Endothelial cell of umbilical vein (primary cell): ENCODE measurements around the gene RAB39B. TPM values are rescaled to one million over a fixed set of nuclear protein-coding genes. Genes with fewer than 3 reads are reported as not detected.

Experiments used
- BruUV-seq: library from RNA; stranded (reverse); fragments of 400-500 nt; replicated peaks from 2 replicates; lab custom pipeline; 2021; lab: Mats Ljungman, UMichigan
- CTCF ChIA-PET: fragments of 300-600, 350-600 bp; sonication (Branson Sonifier 250); formaldehyde crosslinking; loops from one replicate; lab custom pipeline; 2021; ENCODE audit warnings: antibody characterized with exemption, inconsistent platforms; lab: Charles Lee
- POLR2A ChIA-PET: fragments of 300-600, 350-600 bp; sonication (Branson Sonifier 250); formaldehyde crosslinking; loops from one replicate; lab custom pipeline; 2021; ENCODE audit warnings: antibody characterized with exemption, inconsistent platforms; lab: Charles Lee
- DNase-seq: peaks from one replicate; pipeline ENCODE4 v3.0.0-alpha.2; 2011; ENCODE audit warnings: low read depth, low spot score
- FAIRE-seq: peaks from 2 replicates; lab custom pipeline; 2011; peaks lifted over from hg19 to GRCh38; lab: Jason Lieb, UNC
- H2AFZ ChIP-seq: 2 replicates; pipeline ENCODE4 v1.6.0; 2012; ENCODE audit warnings: low read depth, low read length, control low read depth, inconsistent platforms
- H3K27ac ChIP-seq: 2 replicates; pipeline ENCODE4 v1.5.1; 2011; ENCODE audit warnings: low read depth, mild to moderate bottlenecking, control low read depth, low read length, moderate library complexity; ENCODE audit not compliant: insufficient read depth
- H3K27me3 ChIP-seq, 2 experiments: 2 replicates each; pipeline versions ENCODE4 v1.6.0 to v1.6.1; 2011; ENCODE audit warnings: low read length in 2 of 2, mixed read lengths in 1 of 2; ENCODE audit not compliant: control insufficient read depth in 2 of 2, insufficient read depth in 2 of 2
- H3K36me3 ChIP-seq, 2 experiments: 2 replicates in 1 of 2; 3 replicates in 1 of 2; pipeline ENCODE4 v1.5.1; 2011; ENCODE audit warnings: low read length in 2 of 2, mild to moderate bottlenecking in 1 of 2, moderate library complexity in 1 of 2; ENCODE audit not compliant: control insufficient read depth in 2 of 2, insufficient read depth in 2 of 2; ENCODE audit errors: extremely low read depth in 1 of 2
- H3K4me1 ChIP-seq: 3 replicates; pipeline ENCODE4 v1.5.1; 2011; ENCODE audit warnings: mild to moderate bottlenecking, low read length; ENCODE audit not compliant: control insufficient read depth, insufficient read depth; ENCODE audit errors: extremely low read depth
- H3K4me2 ChIP-seq: 2 replicates; pipeline ENCODE4 v1.6.1; 2011; ENCODE audit warnings: low read length, control low read depth, mixed read lengths; ENCODE audit not compliant: insufficient read depth
- H3K4me3 ChIP-seq, 3 experiments: fragments of 200-600 bp in 1 of 3; sonication (generic), shearing (Covaris generic) in 1 of 3; replicated peaks in 1 of 3; 2 replicates each; pipeline ENCODE4 v1.5.1; 2011 to 2016; ENCODE audit warnings: control low read depth in 3 of 3, low read length in 3 of 3, mild to moderate bottlenecking in 2 of 3, inconsistent platforms in 1 of 3, low read depth in 1 of 3, moderate library complexity in 1 of 3; ENCODE audit not compliant: insufficient read depth in 1 of 3
- H3K79me2 ChIP-seq: 2 replicates; pipeline ENCODE4 v1.6.0; 2012; ENCODE audit warnings: low read length, inconsistent platforms; ENCODE audit not compliant: control insufficient read depth, insufficient read depth
- H3K9ac ChIP-seq: replicated peaks from 2 replicates; pipeline ENCODE3; 2011; ENCODE audit warnings: low read length, control low read depth; ENCODE audit not compliant: insufficient read depth; ENCODE audit errors: extremely low read depth
- H3K9me1 ChIP-seq: replicated peaks from 3 replicates; pipeline ENCODE4 v1.6.0; 2011; ENCODE audit warnings: mild to moderate bottlenecking, low read length; ENCODE audit not compliant: control insufficient read depth, insufficient read depth; ENCODE audit errors: extremely low read depth
- H3K9me3 ChIP-seq: replicated peaks from 2 replicates; pipeline ENCODE4 v1.5.1; 2012; ENCODE audit warnings: low read length, inconsistent platforms; ENCODE audit not compliant: control insufficient read depth, insufficient read depth
- H4K20me1 ChIP-seq: replicated peaks from 2 replicates; pipeline ENCODE3; 2011; ENCODE audit warnings: mild to moderate bottlenecking, low read length; ENCODE audit not compliant: control insufficient read depth, insufficient read depth; ENCODE audit errors: extremely low read depth
- EZH2 ChIP-seq: IDR thresholded peaks from 2 replicates; pipeline ENCODE4 v1.6.1; 2012; ENCODE audit warnings: borderline replicate concordance, low read depth, mild to moderate bottlenecking, moderate library complexity, low read length, inconsistent platforms; ENCODE audit not compliant: severe bottlenecking
- FOS ChIP-seq: IDR thresholded peaks from 2 replicates; pipeline ENCODE4 v1.6.1; 2011; ENCODE audit warnings: mild to moderate bottlenecking, low read length, moderate library complexity, borderline replicate concordance; ENCODE audit not compliant: insufficient read depth
- GATA2 ChIP-seq: IDR thresholded peaks from 2 replicates; pipeline ENCODE4 v1.7.0; 2011; ENCODE audit warnings: low read depth, mild to moderate bottlenecking, moderate library complexity, mixed read lengths, low read length; ENCODE audit not compliant: insufficient read length, insufficient read depth
- JUN ChIP-seq: IDR thresholded peaks from 2 replicates; pipeline ENCODE4 v1.6.1; 2011; ENCODE audit warnings: borderline replicate concordance, low read depth; ENCODE audit not compliant: insufficient read length, insufficient read depth
- MYC ChIP-seq: IDR thresholded peaks from one replicate; pipeline ENCODE4 v1.6.1; 2011; ENCODE audit warnings: mild to moderate bottlenecking, low read depth, low read length
- POLR2A ChIP-seq: IDR thresholded peaks from 2 replicates; pipeline ENCODE4 v1.6.1; 2012; ENCODE audit warnings: low read depth, mild to moderate bottlenecking, control low read depth, low read length
- POLR2AphosphoS5 ChIP-seq: IDR thresholded peaks from 2 replicates; pipeline ENCODE4 v1.6.1; 2012; ENCODE audit warnings: low read depth, mild to moderate bottlenecking, control low read depth, low read length, moderate library complexity; ENCODE audit not compliant: insufficient read depth
- dilution Hi-C: fragments of 300-500 bp; cut with MboI; formaldehyde crosslinking; loops from one replicate; pipeline ENCODE4 v1.15.0; 2019; ENCODE audit warnings: low sequenced_read_pairs; ENCODE audit not compliant: extremely low pct_ligation_motif_present
- intact Hi-C: fragments of 100-400 bp; cut with micrococcal nuclease; formaldehyde crosslinking; loops from one replicate; pipeline ENCODE4 v1.10.0; 2022
- polyA plus RNA-seq, 4 experiments: library from polyadenylated mRNA; depleted of rRNA in 3 of 4; stranded (reverse) in 3 of 4; unstranded in 1 of 4; fragments of >200 nt; gene quantifications; 2 replicates each; pipeline versions ENCODE4 v1.2.1 to v1.2.3, GENCODE V29; 2011 to 2012; ENCODE audit warnings: missing spikeins in 1 of 4
- small RNA-seq: library from RNA; depleted of rRNA; stranded (forward); fragments of <200 nt; gene quantifications from one replicate; pipeline ENCODE3, GENCODE V24; 2012; ENCODE audit warnings: low replicate concordance, low read depth; ENCODE audit not compliant: insufficient read depth, insufficient read length
- total RNA-seq: library from RNA; stranded (reverse); gene quantifications from 2 replicates; pipeline ENCODE4 v1.2.3, GENCODE V29; 2021
- TF ChIP-seq, protein P1 (sequence below), 2 donors: IDR thresholded peaks; 1 replicate in 1 of 2; 2 replicates in 1 of 2; pipeline ENCODE4 v1.5.1; 2011; ENCODE audit warnings: low read length in 2 of 2, mild to moderate bottlenecking in 2 of 2, moderate library complexity in 2 of 2, control low read depth in 1 of 2, inconsistent platforms in 1 of 2, low read depth in 1 of 2; ENCODE audit not compliant: insufficient read depth in 1 of 2; ENCODE audit errors: extremely low read depth in 1 of 2
- TF ChIP-seq, protein P2 (sequence below): IDR thresholded peaks from 2 replicates; pipeline ENCODE4 v1.6.1; 2011; ENCODE audit not compliant: insufficient read depth, insufficient read length

Gene RAB39B
- total and polyA plus RNA-seq, 2 donors (not counting 3 experiments of a cell fraction or from before 2014, with no cell fraction given) = not detected

DNA sequence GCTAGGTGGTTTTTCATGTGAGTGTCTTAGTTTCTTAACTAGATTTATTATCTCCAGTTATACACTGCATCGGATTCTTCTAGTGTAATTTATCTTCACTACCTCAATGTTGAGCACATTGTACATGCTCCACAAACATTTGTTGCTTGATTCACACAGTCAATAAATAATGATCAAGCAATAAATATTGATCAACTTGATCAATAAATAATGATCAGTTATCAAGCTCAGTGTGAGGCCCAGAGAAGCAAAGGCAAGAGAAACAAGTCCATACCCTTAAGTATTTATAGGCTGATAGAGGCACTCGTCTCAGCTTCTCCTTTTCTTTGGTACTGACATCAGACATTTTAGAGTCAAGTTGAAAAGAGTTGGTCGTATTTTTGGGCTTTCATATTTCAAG, 53.1 kb downstream of the RAB39B start:
- Histone ChIP-seq H3K9me1 (no peaks in the 10 kb centered on the region), H4K20me1 (no peaks in the 10 kb centered on the region), H3K9ac (no peak overlapping the region), H3K36me3 (no peaks in the 10 kb centered on the region), H3K4me2 (no peak overlapping the region), H3K4me1 (peaks cover 7% of the 10 kb centered on the region), H2AFZ (no peak overlapping the region), H3K4me3 (no peak overlapping the region), H3K79me2 (no peaks in the 10 kb centered on the region), H3K27ac (no peak overlapping the region), H3K9me3 (no peaks in the 10 kb centered on the region), H3K27me3 (no peaks in the 10 kb centered on the region)
- FAIRE-seq (no peak), DNase-seq (no peak)
- no TSS peak for BruUV-seq
- ChIA-PET CTCF (no interaction called here), POLR2A (no interaction called here)
- TF ChIP-seq POLR2AphosphoS5 = no peak
- no peak for TF ChIP-seq GATA2
- TF ChIP-seq FOS = no peak
- TF ChIP-seq POLR2A = no peak
- no peak for TF ChIP-seq MYC
- no peak for TF ChIP-seq JUN
- no peak for TF ChIP-seq EZH2
- TF ChIP-seq, protein P1, sequence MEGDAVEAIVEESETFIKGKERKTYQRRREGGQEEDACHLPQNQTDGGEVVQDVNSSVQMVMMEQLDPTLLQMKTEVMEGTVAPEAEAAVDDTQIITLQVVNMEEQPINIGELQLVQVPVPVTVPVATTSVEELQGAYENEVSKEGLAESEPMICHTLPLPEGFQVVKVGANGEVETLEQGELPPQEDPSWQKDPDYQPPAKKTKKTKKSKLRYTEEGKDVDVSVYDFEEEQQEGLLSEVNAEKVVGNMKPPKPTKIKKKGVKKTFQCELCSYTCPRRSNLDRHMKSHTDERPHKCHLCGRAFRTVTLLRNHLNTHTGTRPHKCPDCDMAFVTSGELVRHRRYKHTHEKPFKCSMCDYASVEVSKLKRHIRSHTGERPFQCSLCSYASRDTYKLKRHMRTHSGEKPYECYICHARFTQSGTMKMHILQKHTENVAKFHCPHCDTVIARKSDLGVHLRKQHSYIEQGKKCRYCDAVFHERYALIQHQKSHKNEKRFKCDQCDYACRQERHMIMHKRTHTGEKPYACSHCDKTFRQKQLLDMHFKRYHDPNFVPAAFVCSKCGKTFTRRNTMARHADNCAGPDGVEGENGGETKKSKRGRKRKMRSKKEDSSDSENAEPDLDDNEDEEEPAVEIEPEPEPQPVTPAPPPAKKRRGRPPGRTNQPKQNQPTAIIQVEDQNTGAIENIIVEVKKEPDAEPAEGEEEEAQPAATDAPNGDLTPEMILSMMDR (IDR thresholded peaks at IDR 0.05; ENCODE audit: extremely low read depth in 1 of 2, insufficient read depth in 1 of 2, low read depth in 1 of 2, low read length in 2 of 2) = no peak
- TF ChIP-seq, protein P2, sequence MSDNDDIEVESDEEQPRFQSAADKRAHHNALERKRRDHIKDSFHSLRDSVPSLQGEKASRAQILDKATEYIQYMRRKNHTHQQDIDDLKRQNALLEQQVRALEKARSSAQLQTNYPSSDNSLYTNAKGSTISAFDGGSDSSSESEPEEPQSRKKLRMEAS = no peak
- intact Hi-C loops (loop anchor here (10.0 kb wide), 1 partner anchor 116 kb away; no protein-coding TSS in a partner anchor), dilution Hi-C loops (no loop called here)

Small RNA genes lying within 50 kb of the gene (small RNA-seq; reads per million reads assigned to genes)
- not detected for gene AC234781.4

Other genes starting within 250 kb of the RAB39B start
- gene F8, start 241.8 kb downstream of the RAB39B start, total RNA-seq = 0.67 and 1.1 TPM in 2 replicates
- gene F8, start 241.8 kb downstream of the RAB39B start, polyA plus RNA-seq = 0.53 and 0.62 TPM in 2 replicates
- 53.3 TPM in 2 replicates for gene FUNDC2, start 237.6 kb downstream of the RAB39B start, total RNA-seq
- gene FUNDC2, start 237.6 kb downstream of the RAB39B start, polyA plus RNA-seq = 65.6 and 80.8 TPM in 2 replicates
- gene CMC4, start 193.4 kb downstream of the RAB39B start, total RNA-seq = 3.2 and 4.3 TPM in 2 replicates
- 6.7 and 8.2 TPM in 2 replicates for gene CMC4, start 193.4 kb downstream of the RAB39B start, polyA plus RNA-seq
- gene MTCP1, start 193.4 kb downstream of the RAB39B start, total RNA-seq = 15.8 and 15.9 TPM in 2 replicates
- 1.8 and 3.1 TPM in 2 replicates for gene MTCP1, start 193.4 kb downstream of the RAB39B start, polyA plus RNA-seq
- 23.9 and 25.5 TPM in 2 replicates for gene BRCC3, start 193.0 kb downstream of the RAB39B start, total RNA-seq
- gene BRCC3, start 193.0 kb downstream of the RAB39B start, polyA plus RNA-seq = 9.7 and 12.4 TPM in 2 replicates
- gene VBP1, start 48.0 kb downstream of the RAB39B start, total RNA-seq = 45.8 and 51.5 TPM in 2 replicates
- 10.0 and 17.3 TPM in 2 replicates for gene VBP1, start 48.0 kb downstream of the RAB39B start, polyA plus RNA-seq
- 0.25 and 0.73 TPM in 2 replicates for gene CLIC2, start 70.1 kb upstream of the RAB39B start, total RNA-seq
- gene CLIC2, start 70.1 kb upstream of the RAB39B start, polyA plus RNA-seq = 0.11 and 0.23 TPM in 2 replicates
- gene F8A2, start 117.6 kb upstream of the RAB39B start, total RNA-seq = not detected in 2 replicates
- gene F8A2, start 117.6 kb upstream of the RAB39B start, polyA plus RNA-seq = not detected in 2 replicates
- gene F8A3, start 194.1 kb upstream of the RAB39B start, total RNA-seq = 9.7 TPM in 1 of 2 replicates, not detected in the other
- gene F8A3, start 194.1 kb upstream of the RAB39B start, polyA plus RNA-seq = 0.06 TPM in 1 of 2 replicates, not detected in the other